K562 (cell line): ENCODE data around the gene KCNG1. TPM values are rescaled to one million over a fixed set of nuclear protein-coding genes. Genes with fewer than 3 reads are reported as not detected.

Experiments used
- ATAC-seq: fragments of 200-7000 bp; cut with Tn5 transposase; 3 replicates; pipeline ENCODE4 v1.9.1; 2020; ENCODE audit warnings: moderate library complexity
- BruUV-seq: library from RNA; stranded (reverse); fragments of 400-500 nt; replicated peaks from 2 replicates; lab custom pipeline; 2021; lab: Mats Ljungman, UMichigan
- CTCF ChIA-PET: fragments of 300-600 bp; formaldehyde crosslinking; extraction: SDS; loops from one replicate; lab custom pipeline; 2021; ENCODE audit warnings: low intra/inter-chr PET ratio; lab: Yijun Ruan, JAX
- POLR2A ChIA-PET: fragments of 300-600, 350-650 bp; sonication (Branson Sonifier 250); formaldehyde crosslinking; extraction: SDS; loops from one replicate; lab custom pipeline; 2021; ENCODE audit warnings: antibody characterized with exemption, inconsistent platforms; lab: Yijun Ruan, JAX
- DNase-seq, 4 experiments: peaks; one replicate each; pipeline versions ENCODE4 v3.0.0 to v3.0.0-alpha.2; 2011 to 2018; ENCODE audit warnings: low spot score in 3 of 4, mixed read lengths in 3 of 4; ENCODE audit errors: extremely low read depth in 1 of 4
- FAIRE-seq: peaks from 2 replicates; lab custom pipeline; 2011; peaks lifted over from hg19 to GRCh38; lab: Jason Lieb, UNC
- H2AFZ ChIP-seq: 2 replicates; pipeline ENCODE4 v1.6.0; 2011; ENCODE audit warnings: low read depth, low read length, control low read depth, inconsistent platforms
- H3K27ac ChIP-seq: fragments of 200-600 bp; 3 replicates; pipeline ENCODE4 v1.8.0; 2011; ENCODE audit warnings: low read depth, mild to moderate bottlenecking, control low read depth, inconsistent platforms, low read length, moderate library complexity, mixed read lengths; ENCODE audit errors: extremely low read depth
- H3K27me3 ChIP-seq, 2 experiments: fragments of 300-600 bp in 1 of 2; 2 replicates in 1 of 2; 3 replicates in 1 of 2; pipeline versions ENCODE4 v1.6.0 to v1.8.0; 2011; ENCODE audit warnings: inconsistent platforms in 2 of 2, low read length in 2 of 2, mild to moderate bottlenecking in 1 of 2, mixed read lengths in 1 of 2, moderate library complexity in 1 of 2; ENCODE audit not compliant: control insufficient read depth in 2 of 2, insufficient read depth in 2 of 2
- H3K36me3 ChIP-seq: fragments of 300-600 bp; 3 replicates; pipeline ENCODE4 v1.8.0; 2011; ENCODE audit warnings: mild to moderate bottlenecking, low read length, inconsistent platforms; ENCODE audit not compliant: control insufficient read depth, insufficient read depth
- H3K4me1 ChIP-seq, 2 experiments: fragments of 200-600 bp in 1 of 2; replicated peaks in 1 of 2; 2 replicates in 1 of 2; 3 replicates in 1 of 2; pipeline versions ENCODE4 v1.5.1 to v1.8.0; 2011; ENCODE audit warnings: inconsistent platforms in 2 of 2, low read length in 2 of 2, mild to moderate bottlenecking in 1 of 2, mixed read lengths in 1 of 2, moderate library complexity in 1 of 2; ENCODE audit not compliant: control insufficient read depth in 2 of 2, insufficient read depth in 2 of 2
- H3K4me2 ChIP-seq: 2 replicates; pipeline ENCODE4 v1.6.1; 2011; ENCODE audit warnings: low read length, control low read depth, inconsistent platforms, mixed read lengths; ENCODE audit not compliant: insufficient read depth
- H3K4me3 ChIP-seq: fragments of 200-600 bp; sonication (generic), shearing (Covaris generic); 2 replicates; pipeline ENCODE4 v1.5.1; 2016; ENCODE audit warnings: control low read depth, inconsistent platforms
- H3K79me2 ChIP-seq: fragments of 200-600 bp; 3 replicates; pipeline ENCODE4 v1.8.0; 2011; ENCODE audit warnings: low read length, inconsistent platforms; ENCODE audit not compliant: control insufficient read depth, insufficient read depth
- H3K9ac ChIP-seq, 2 experiments: 2 replicates each; pipeline versions ENCODE4 v1.6.0 to v1.6.1; 2011; ENCODE audit warnings: low read depth in 2 of 2, low read length in 2 of 2, control low read depth in 1 of 2, inconsistent platforms in 1 of 2, mild to moderate bottlenecking in 1 of 2, mixed read lengths in 1 of 2; ENCODE audit not compliant: insufficient read depth in 1 of 2
- H3K9me1 ChIP-seq: one replicate; pipeline ENCODE4 v1.6.0; 2011; ENCODE audit warnings: inconsistent platforms, mild to moderate bottlenecking, low read length, moderate library complexity; ENCODE audit not compliant: control insufficient read depth, insufficient read depth
- H3K9me3 ChIP-seq: replicated peaks from 2 replicates; pipeline ENCODE4 v1.5.1; 2011; ENCODE audit warnings: low read depth, low read length, inconsistent platforms; ENCODE audit not compliant: control insufficient read depth, insufficient read depth
- H4K20me1 ChIP-seq: replicated peaks from 2 replicates; pipeline ENCODE4 v1.6.1; 2011; ENCODE audit warnings: low read length, inconsistent platforms, mixed read lengths; ENCODE audit not compliant: control insufficient read depth, insufficient read depth
- ATF3 ChIP-seq, 2 experiments: fragments of 450-650 bp in 1 of 2; sonication (generic) in 1 of 2; formaldehyde crosslinking in 1 of 2; IDR thresholded peaks in 1 of 2; conservative IDR thresholded peaks in 1 of 2; 2 replicates each; pipeline versions ENCODE4 v1.6.1 to v1.8.1; 2016 to 2023; ENCODE audit warnings: mild to moderate bottlenecking in 2 of 2, moderate library complexity in 2 of 2, inconsistent platforms in 1 of 2, missing genetic modification reagents in 1 of 2
- HIVEP1 ChIP-seq: fragments of 250-450 bp; sonication (Bioruptor Pico); IDR thresholded peaks from 2 replicates; pipeline ENCODE4 v1.4.0; 2020; ENCODE audit warnings: mild to moderate bottlenecking
- PTBP1 ChIP-seq: fragments of 200-400 bp; formaldehyde crosslinking; IDR thresholded peaks from 2 replicates; pipeline ENCODE4 v1.6.1; 2017; ENCODE audit warnings: low read depth, low read length
- ZC3H4 ChIP-seq: sonication (generic); formaldehyde crosslinking; IDR thresholded peaks from 2 replicates; pipeline ENCODE4 v1.9.0; 2021; ENCODE audit warnings: missing genetic modification reagents, borderline replicate concordance
- WGBS: fragments of 100-300 bp; shearing (Covaris generic); methylation state at CpG from one replicate; pipeline ENCODE4 v1.1.6; 2016; ENCODE audit warnings: low coverage, mixed read lengths; ENCODE audit not compliant: insufficient coverage; ENCODE audit errors: missing lambda C conversion rate; 5-methylcytosine and 5-hydroxymethylcytosine counted together
- in situ Hi-C: fragments of 300-500 bp; cut with MboI; formaldehyde crosslinking; loops from 4 replicates; pipeline ENCODE4 v1.15.0; 2018; ENCODE audit warnings: inconsistent platforms, mixed read lengths
- intact Hi-C: fragments of 100-400 bp; cut with micrococcal nuclease; formaldehyde crosslinking; loops from 2 replicates; pipeline ENCODE4 v1.14.2; 2022
- polyA plus RNA-seq, 8 experiments: library from polyadenylated mRNA; depleted of rRNA in 4 of 8; stranded (reverse) in 5 of 8; unstranded in 3 of 8; fragments of >200 nt; fragmentation: Nextera tagmentation in 2 of 8; fragmentation: Illumina TruSeq in 1 of 8; extraction: Ambion mirVana in 2 of 8; extraction: Trizol in 1 of 8; gene quantifications; 2 replicates each; pipeline versions ENCODE4 v1.2.1 to v1.2.3, GENCODE V29; 2011 to 2014; ENCODE audit warnings: inconsistent platforms in 1 of 8, missing spikeins in 1 of 8
- total RNA-seq, 7 experiments: library from RNA; depleted of rRNA in 6 of 7; stranded (reverse); fragments of >200 nt in 6 of 7; fragmentation: Illumina TruSeq in 2 of 7; extraction: Trizol in 2 of 7; gene quantifications; 2 replicates each; pipeline versions ENCODE4 v1.2.1 to v1.2.3, GENCODE V29; 2011 to 2021; ENCODE audit warnings: low replicate concordance in 1 of 7

Gene KCNG1
- total and polyA plus RNA-seq, 9 of the 15 experiments (the other 6 are each of a cell fraction or from before 2014, with no cell fraction given), result 0.06 to 1.5 (median 0.22) TPM; not detected in 2

- TF ChIP-seq ZC3H4 (no peak), ATF3 (IDR thresholded peaks at IDR 0.05) (no peak), ATF3 (CRISPR knock-in tag; conservative IDR thresholded peaks at IDR 0.05) (no peak)
These were observed 3.0 kb downstream of the KCNG1 start (continued) for GRCh38 chr20:51019656-51020592.

GRCh38 chr20:51017251-51017650 lies 5.7 kb downstream of the KCNG1 start:
- TF ChIP-seq PTBP1 (no peak), HIVEP1 (CRISPR knock-in tag) (no peak)
- Histone ChIP-seq H2AFZ (no peak overlapping the region), H3K9me1 (no peaks in the 10 kb centered on the region), H3K4me3 (no peak overlapping the region), H3K9me3 (no peaks in the 10 kb centered on the region), H3K79me2 (no peaks in the 10 kb centered on the region), H3K36me3 (no peaks in the 10 kb centered on the region), H3K9ac (no peak overlapping the region), H4K20me1 (peaks cover 9% of the 10 kb centered on the region), H3K4me2 (no peak overlapping the region), H3K4me1 (peaks cover 0 to 3% of the 10 kb centered on the region in 2 experiments; a peak in 2 of 5 replicates), H3K27ac (no peak overlapping the region), H3K27me3 (peaks cover 28 to 80% of the 10 kb centered on the region in 2 experiments; a peak in 4 of 5 replicates)
- intact Hi-C loops (no loop called here), in situ Hi-C loops (no loop called here)
- FAIRE-seq, result no peak
- WGBS, result 6% methylated on average over 9 of the region's 9 CpGs
- BruUV-seq, result no TSS peak
- ChIA-PET POLR2A (no interaction called here), CTCF (no interaction called here)
- ATAC-seq, result no peak
- DNase-seq, result no peak
